Upper lobe of right lung (tissue), 1 donor: ENCODE measurements around the gene LRRC15. TPM values are rescaled to one million over a fixed set of nuclear protein-coding genes. Genes with fewer than 3 reads are reported as not detected.
A peak's percentile ranks its signal among the peaks of the same experiment; 100 is the strongest.

ENCODE experiments used
- ATAC-seq: fragments of 200-7000 bp; cut with Tn5 transposase; one replicate; pipeline ENCODE4 v1.9.1; 2020; ENCODE audit warnings: mild to moderate bottlenecking, moderate library complexity
- DNase-seq: peaks from one replicate; pipeline ENCODE4 v3.0.0-alpha.2; 2020
- H3K27ac ChIP-seq: fragments of 200-600 bp; one replicate; pipeline ENCODE4 v1.8.0; 2022
- H3K27me3 ChIP-seq: fragments of 200-600 bp; one replicate; pipeline ENCODE4 v1.8.0; 2022; ENCODE audit warnings: mild to moderate bottlenecking
- H3K36me3 ChIP-seq: fragments of 200-600 bp; one replicate; pipeline ENCODE4 v1.8.0; 2022
- H3K4me1 ChIP-seq: fragments of 200-600 bp; one replicate; pipeline ENCODE4 v1.8.0; 2022
- H3K4me3 ChIP-seq: fragments of 200-600 bp; one replicate; pipeline ENCODE4 v1.8.0; 2022; ENCODE audit warnings: mild to moderate bottlenecking
- H3K9me3 ChIP-seq: fragments of 200-600 bp; one replicate; pipeline ENCODE4 v1.8.0; 2022
- CTCF ChIP-seq: fragments of 200-600 bp; IDR thresholded peaks from one replicate; pipeline ENCODE4 v1.8.0; 2022; ENCODE audit warnings: antibody characterized with exemption
- intact Hi-C: fragments of 100-400 bp; cut with DNase I; formaldehyde crosslinking; loops from one replicate; pipeline ENCODE4 v1.11.0; 2022
- total RNA-seq: library from RNA; stranded (reverse); fragmentation: NEBNext Ultra II Directional; extraction: Animal tissue kit (Norgen Biotek cat#: 25700); gene quantifications from one replicate; pipeline ENCODE4 v1.2.1, GENCODE V29; 2021
- donor health status: DM: no; HTN: yes; CAD: no; lungs with severe emphysema.

Gene LRRC15
- total RNA-seq, 1 donor from 2014 or later = 1.1 TPM

- H3K27me3 ChIP-seq = peaks cover 20% of the 10 kb centered on the region
- H3K36me3 ChIP-seq = no peaks in the 10 kb centered on the region
- H3K27ac ChIP-seq = no peak overlapping the region
- DNase-seq (peak; percentile 94), ATAC-seq (peak; percentile 96)
- peak; percentile 99 for TF ChIP-seq CTCF
- peak overlapping the region; percentile 45 for H3K4me3 ChIP-seq
- H3K9me3 ChIP-seq = no peaks in the 10 kb centered on the region
- peaks cover 10% of the 10 kb centered on the region for H3K4me1 ChIP-seq
- intact Hi-C loops = loop anchor here (10.0 kb wide), 1 partner anchor 61 kb away; the partner anchor contains the start of gene GP5
These were observed 36.1 kb downstream of the LRRC15 start for GRCh38 chr3:194333212-194333980.

GRCh38 chr3:194332858-194333211 lies 36.7 kb downstream of the LRRC15 start:
- H3K27ac ChIP-seq = no peak overlapping the region
- intact Hi-C loops = loop anchor here (10.0 kb wide), 1 partner anchor 62 kb away; the partner anchor contains the start of gene GP5
- peaks cover 20% of the 10 kb centered on the region for H3K27me3 ChIP-seq
- H3K4me1 ChIP-seq = peaks cover 10% of the 10 kb centered on the region
- ATAC-seq (no peak), DNase-seq (no peak)
- TF ChIP-seq CTCF = no peak
- no peaks in the 10 kb centered on the region for H3K9me3 ChIP-seq
- H3K36me3 ChIP-seq = no peaks in the 10 kb centered on the region
- no peak overlapping the region for H3K4me3 ChIP-seq

- Histone ChIP-seq H3K4me1 (peaks cover 10% of the 10 kb centered on the region), H3K27me3 (peaks cover 20% of the 10 kb centered on the region), H3K4me3 (no peak overlapping the region), H3K36me3 (no peaks in the 10 kb centered on the region), H3K9me3 (no peaks in the 10 kb centered on the region), H3K27ac (no peak overlapping the region)
- no peak for TF ChIP-seq CTCF
- DNase-seq (no peak), ATAC-seq (peak; percentile 9)
- intact Hi-C loops = loop anchor here (10.0 kb wide), 1 partner anchor 64 kb away; the partner anchor contains the start of gene GP5
These were observed 39.0 kb downstream of the LRRC15 start for GRCh38 chr3:194330579-194330978.

- Histone ChIP-seq H3K27me3 (peaks cover 20% of the 10 kb centered on the region), H3K9me3 (no peaks in the 10 kb centered on the region), H3K4me3 (no peak overlapping the region), H3K4me1 (peaks cover 10% of the 10 kb centered on the region), H3K27ac (no peak overlapping the region), H3K36me3 (no peaks in the 10 kb centered on the region)
- no peak for TF ChIP-seq CTCF
- DNase-seq (no peak), ATAC-seq (no peak)
- intact Hi-C loops = loop anchor here (10.0 kb wide), 1 partner anchor 65 kb away; the partner anchor contains the start of gene GP5
These were observed 39.4 kb downstream of the LRRC15 start for GRCh38 chr3:194330160-194330559.

- intact Hi-C loops = no loop called here
- TF ChIP-seq CTCF = no peak
- Histone ChIP-seq H3K4me3 (no peak overlapping the region), H3K27ac (no peak overlapping the region), H3K27me3 (peaks cover 19% of the 10 kb centered on the region), H3K9me3 (no peaks in the 10 kb centered on the region), H3K36me3 (no peaks in the 10 kb centered on the region), H3K4me1 (peaks cover 10% of the 10 kb centered on the region)
- DNase-seq (no peak), ATAC-seq (no peak)
These were observed 40.0 kb downstream of the LRRC15 start for GRCh38 chr3:194329583-194329965.
